Measurements from ENCODE around the gene RAB3GAP2. TPM values are rescaled to one million over a fixed set of nuclear protein-coding genes. Genes with fewer than 3 reads are reported as not detected.

The RAB3GAP2 gene
- total and polyA plus RNA-seq, 2 of the 13 experiments (the other 11 are each of a cell fraction or from before 2014, with no cell fraction given), result 22.6 to 25.0 TPM

DNA sequence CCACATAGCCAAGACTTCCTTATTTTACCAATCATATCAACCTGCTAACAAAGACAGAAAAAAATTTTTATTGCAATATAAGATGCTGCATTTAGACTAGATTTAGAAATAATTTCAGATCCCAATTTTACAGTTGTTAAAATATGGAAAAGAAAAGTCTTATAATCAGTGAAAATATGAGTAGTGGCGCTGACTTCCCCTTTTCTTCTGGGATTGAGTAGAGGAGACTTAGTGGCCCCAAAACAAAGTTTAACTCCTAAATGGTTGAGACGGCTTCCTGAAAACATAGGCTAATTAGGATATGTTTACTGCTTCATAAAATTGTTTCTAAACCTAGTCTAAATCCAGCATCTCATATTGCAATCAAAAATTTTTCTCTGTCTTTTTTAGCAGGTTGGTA is 68.4 kb downstream of the RAB3GAP2 start:
- no peak for FAIRE-seq

More for the DNA sequence above, 68.4 kb downstream of the RAB3GAP2 start:
- CTCF ChIA-PET (ENCODE audit: low intra/inter-chr PET ratio, low total read pairs), result no interaction called here
- Histone ChIP-seq H3K27me3 (ENCODE audit: control insufficient read depth in 1 of 2, insufficient read depth in 2 of 2, low read length in 2 of 2) (no peaks in the 10 kb centered on the region), H3K27ac (ENCODE audit: extremely low read length, insufficient read depth, low read length) (no peak overlapping the region), H2AFZ (ENCODE audit: low read length) (no peak overlapping the region), H3K36me3 (replicated peaks in 1 of 2; ENCODE audit: control insufficient read depth in 1 of 2, insufficient read depth in 2 of 2, low read length in 2 of 2) (peaks cover 0 to 43% of the 10 kb centered on the region in 2 experiments), H3K4me1 (ENCODE audit: insufficient read depth, low read length) (no peaks in the 10 kb centered on the region), H3K4me2 (ENCODE audit: low read depth, low read length) (no peak overlapping the region), H3K4me3 (replicated peaks in 1 of 3; ENCODE audit: insufficient read depth in 1 of 3, low read depth in 2 of 3, low read length in 3 of 3) (no peak overlapping the region), H3K9ac (ENCODE audit: insufficient read depth, low read depth, low read length) (no peak overlapping the region), H4K20me1 (ENCODE audit: insufficient read depth, low read length) (no peaks in the 10 kb centered on the region), H3K9me3 (ENCODE audit: low read length) (no peaks in the 10 kb centered on the region), H3K79me2 (ENCODE audit: insufficient read depth, low read length) (no peaks in the 10 kb centered on the region)
- no peak for TF ChIP-seq ZBTB7B (CRISPR knock-in tag; IDR thresholded peaks at IDR 0.05)
- no peak for TF ChIP-seq MAFK (conservative IDR thresholded peaks at IDR 0.05 in 1 of 2, IDR thresholded peaks at IDR 0.05 in 1 of 2; ENCODE audit: low read length in 2 of 2)
- no peak for TF ChIP-seq FOXJ3 (CRISPR knock-in tag; IDR thresholded peaks at IDR 0.05; ENCODE audit: borderline replicate concordance)
- TF ChIP-seq NCOR1 (IDR thresholded peaks at IDR 0.05; ENCODE audit: borderline replicate concordance, low read length), result no peak
- TF ChIP-seq ZNF776 (CRISPR knock-in tag; IDR thresholded peaks at IDR 0.05), result no peak
- no peak for TF ChIP-seq XBP1 (CRISPR knock-in tag; IDR thresholded peaks at IDR 0.05)
- TF ChIP-seq EED (CRISPR knock-in tag; IDR thresholded peaks at IDR 0.05), result no peak
- TF ChIP-seq, protein P1, sequence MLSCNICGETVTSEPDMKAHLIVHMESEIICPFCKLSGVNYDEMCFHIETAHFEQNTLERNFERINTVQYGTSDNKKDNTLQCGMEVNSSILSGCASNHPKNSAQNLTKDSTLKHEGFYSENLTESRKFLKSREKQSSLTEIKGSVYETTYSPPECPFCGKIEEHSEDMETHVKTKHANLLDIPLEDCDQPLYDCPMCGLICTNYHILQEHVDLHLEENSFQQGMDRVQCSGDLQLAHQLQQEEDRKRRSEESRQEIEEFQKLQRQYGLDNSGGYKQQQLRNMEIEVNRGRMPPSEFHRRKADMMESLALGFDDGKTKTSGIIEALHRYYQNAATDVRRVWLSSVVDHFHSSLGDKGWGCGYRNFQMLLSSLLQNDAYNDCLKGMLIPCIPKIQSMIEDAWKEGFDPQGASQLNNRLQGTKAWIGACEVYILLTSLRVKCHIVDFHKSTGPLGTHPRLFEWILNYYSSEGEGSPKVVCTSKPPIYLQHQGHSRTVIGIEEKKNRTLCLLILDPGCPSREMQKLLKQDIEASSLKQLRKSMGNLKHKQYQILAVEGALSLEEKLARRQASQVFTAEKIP (CRISPR knock-in tag; IDR thresholded peaks at IDR 0.05; ENCODE audit: borderline replicate concordance), result no peak
- no peak for TF ChIP-seq ZNF432 (CRISPR knock-in tag; IDR thresholded peaks at IDR 0.05; ENCODE audit: borderline replicate concordance)
- TF ChIP-seq ZNF598 (CRISPR knock-in tag; IDR thresholded peaks at IDR 0.05; ENCODE audit: borderline replicate concordance), result no peak
- TF ChIP-seq TP53 (CRISPR knock-in tag; conservative IDR thresholded peaks at IDR 0.05), result no peak
- no peak for TF ChIP-seq ZNF709 (CRISPR knock-in tag; IDR thresholded peaks at IDR 0.05)
- TF ChIP-seq, protein P2, sequence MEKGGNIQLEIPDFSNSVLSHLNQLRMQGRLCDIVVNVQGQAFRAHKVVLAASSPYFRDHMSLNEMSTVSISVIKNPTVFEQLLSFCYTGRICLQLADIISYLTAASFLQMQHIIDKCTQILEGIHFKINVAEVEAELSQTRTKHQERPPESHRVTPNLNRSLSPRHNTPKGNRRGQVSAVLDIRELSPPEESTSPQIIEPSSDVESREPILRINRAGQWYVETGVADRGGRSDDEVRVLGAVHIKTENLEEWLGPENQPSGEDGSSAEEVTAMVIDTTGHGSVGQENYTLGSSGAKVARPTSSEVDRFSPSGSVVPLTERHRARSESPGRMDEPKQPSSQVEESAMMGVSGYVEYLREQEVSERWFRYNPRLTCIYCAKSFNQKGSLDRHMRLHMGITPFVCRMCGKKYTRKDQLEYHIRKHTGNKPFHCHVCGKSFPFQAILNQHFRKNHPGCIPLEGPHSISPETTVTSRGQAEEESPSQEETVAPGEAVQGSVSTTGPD (CRISPR knock-in tag; IDR thresholded peaks at IDR 0.05), result no peak
- no peak for TF ChIP-seq IKZF1 (IDR thresholded peaks at IDR 0.05)
- no peak for TF ChIP-seq ZFYVE20 (CRISPR knock-in tag; IDR thresholded peaks at IDR 0.05; ENCODE audit: borderline replicate concordance, low read depth)
- no TSS peak for BruUV-seq (replicated peaks)
- DNase-seq (ENCODE audit: low spot score), result no peak
- 93% methylated on average over 2 of the region's 2 CpGs for WGBS (ENCODE audit: low lambda C conversion rate)
- no peak for ATAC-seq
- POLR2A ChIA-PET, result no interaction called here
- in situ Hi-C loops (cut with HindIII; ENCODE audit: extremely low pct_ligation_motif_present, low pct_unique_long_range_greater_than_20kb), result no loop called here
- intact Hi-C loops (cut with micrococcal nuclease; ENCODE audit: unreplicated experiment), result no loop called here
